ENCODE measurements around the gene SAE1.

GRCh38 chr19:47098608-47099007, 32.0 kb upstream of the SAE1 start:
- TF ChIP-seq, protein P1, sequence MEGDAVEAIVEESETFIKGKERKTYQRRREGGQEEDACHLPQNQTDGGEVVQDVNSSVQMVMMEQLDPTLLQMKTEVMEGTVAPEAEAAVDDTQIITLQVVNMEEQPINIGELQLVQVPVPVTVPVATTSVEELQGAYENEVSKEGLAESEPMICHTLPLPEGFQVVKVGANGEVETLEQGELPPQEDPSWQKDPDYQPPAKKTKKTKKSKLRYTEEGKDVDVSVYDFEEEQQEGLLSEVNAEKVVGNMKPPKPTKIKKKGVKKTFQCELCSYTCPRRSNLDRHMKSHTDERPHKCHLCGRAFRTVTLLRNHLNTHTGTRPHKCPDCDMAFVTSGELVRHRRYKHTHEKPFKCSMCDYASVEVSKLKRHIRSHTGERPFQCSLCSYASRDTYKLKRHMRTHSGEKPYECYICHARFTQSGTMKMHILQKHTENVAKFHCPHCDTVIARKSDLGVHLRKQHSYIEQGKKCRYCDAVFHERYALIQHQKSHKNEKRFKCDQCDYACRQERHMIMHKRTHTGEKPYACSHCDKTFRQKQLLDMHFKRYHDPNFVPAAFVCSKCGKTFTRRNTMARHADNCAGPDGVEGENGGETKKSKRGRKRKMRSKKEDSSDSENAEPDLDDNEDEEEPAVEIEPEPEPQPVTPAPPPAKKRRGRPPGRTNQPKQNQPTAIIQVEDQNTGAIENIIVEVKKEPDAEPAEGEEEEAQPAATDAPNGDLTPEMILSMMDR (conservative IDR thresholded peaks at IDR 0.05; ENCODE audit: low read depth, low read length) = no peak
- no peak for TF ChIP-seq EZH2 (IDR thresholded peaks at IDR 0.05; ENCODE audit: borderline replicate concordance, low read depth, low read length, poor library complexity, severe bottlenecking)
